DMS114 treated with DMSO at 0.1 percent for 48 hours (cell line): ENCODE results near the gene SMARCE1.

ENCODE experiments used
- DNase-seq: peaks from one replicate; lab custom pipeline; 2025; ENCODE audit not compliant: unreplicated experiment; lab: John Stamatoyannopoulos, UW

Gene SMARCE1

DNA sequence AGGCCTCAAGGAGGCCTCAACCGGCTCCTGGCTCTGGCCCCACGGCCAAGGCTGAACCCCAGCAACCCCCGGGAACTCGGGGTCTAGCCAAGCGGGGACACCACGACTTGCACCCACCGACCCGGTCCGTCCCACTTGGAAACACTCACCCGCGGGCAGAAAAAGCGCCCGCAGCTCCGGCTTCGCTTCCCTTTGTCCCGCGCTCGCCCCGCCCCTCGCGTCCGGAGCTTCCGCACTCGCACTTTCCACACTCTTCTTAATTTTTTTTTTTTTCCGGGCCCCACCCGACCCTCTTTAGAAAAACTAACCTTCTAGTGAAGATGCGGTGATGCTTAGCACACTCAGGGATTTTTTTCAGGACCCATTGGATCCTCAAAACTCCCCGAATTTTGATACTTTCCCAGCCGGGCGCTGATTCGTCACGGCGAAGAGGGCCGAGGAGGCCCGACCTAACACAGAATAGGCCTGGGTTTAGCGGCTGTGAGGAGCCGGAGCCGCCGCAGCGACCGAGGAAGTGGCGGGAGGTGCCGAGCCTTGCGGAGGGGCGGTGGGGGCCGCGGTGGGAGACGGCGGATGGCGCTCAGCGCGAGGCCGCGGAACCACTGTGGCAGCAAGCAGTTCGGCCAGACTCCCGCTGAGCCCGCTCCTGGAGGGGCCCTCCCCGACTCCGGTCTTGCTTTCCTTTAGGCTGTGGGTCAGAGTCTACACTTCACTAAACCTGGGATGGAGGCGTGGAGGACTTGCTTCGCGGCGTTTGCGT, at the start of gene SMARCE1:
Gene SMARCE1, minus strand, starts transcription at position 195 of the 760 bp plus-strand sequence. CDS start 2,016 bp downstream, outside the sequence.
- peak; percentile 54 for DNase-seq

DNA sequence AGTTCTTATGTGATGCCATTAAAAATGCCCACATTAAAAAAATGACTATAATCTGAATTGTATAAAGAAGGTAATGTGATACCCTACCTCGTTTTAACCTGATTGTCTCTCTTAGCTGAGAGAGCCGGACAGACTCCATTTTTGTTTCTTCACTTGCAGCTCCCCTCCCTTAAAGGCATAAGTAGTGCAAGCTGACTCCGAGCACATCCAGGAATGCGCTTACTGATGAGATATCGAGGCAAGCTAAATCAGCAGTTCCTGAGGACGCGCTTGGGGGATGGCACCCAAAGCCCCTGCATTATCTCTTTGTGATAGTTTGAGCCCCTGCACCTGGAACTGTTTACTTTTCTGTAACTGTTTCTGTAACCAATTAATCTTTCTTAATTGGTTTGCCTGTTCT, 49.7 kb upstream of the SMARCE1 start:
- DNase-seq: no peak

DNA sequence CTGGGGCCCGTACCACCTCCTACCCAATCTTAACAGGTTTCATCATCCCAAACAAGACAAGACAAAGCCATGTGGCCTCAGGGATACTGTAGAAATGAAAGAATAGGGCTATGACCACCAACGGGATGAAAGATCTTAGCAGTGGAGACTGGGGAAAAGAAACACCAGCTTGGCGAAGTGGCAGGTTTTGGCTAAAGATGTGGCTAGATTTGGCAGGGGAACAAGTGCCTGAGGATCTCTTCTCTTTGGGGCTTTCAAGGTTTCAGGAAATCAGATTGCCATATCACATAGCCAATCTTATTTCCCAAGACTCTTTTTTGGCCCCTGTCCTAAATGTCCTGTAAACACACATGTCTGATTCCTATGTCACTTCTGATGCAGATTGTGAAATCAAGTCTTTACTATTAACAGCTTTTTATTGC, 49.0 kb upstream of the SMARCE1 start:
- DNase-seq: no peak

DNA sequence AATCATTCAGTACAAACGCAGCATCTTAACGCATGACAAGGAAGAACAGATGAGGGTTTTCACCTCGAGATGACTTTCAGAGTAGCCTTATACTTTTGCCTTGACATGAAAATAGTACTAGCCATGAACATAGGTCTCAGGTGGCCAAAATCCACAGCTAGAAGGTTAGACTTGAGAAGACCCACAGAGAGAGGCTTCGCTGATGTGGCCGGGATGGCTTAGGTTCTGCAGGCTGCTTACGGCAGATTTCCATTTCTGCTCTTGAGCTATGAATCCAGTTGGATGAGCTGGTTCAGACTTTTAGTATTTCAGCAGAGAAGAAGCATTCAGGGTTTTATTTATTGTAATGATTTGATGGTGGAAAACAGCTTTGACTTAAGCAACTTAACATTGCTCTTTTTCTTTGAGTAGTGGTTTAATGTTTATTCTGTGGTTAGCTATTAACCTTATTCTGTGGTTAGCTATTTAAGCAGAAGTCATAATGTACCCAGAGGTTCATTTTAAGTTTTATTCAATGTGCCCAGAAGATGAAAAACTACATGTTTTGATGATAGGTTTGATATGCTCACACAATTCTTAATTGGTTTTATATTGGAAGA, 48.4 kb upstream of the SMARCE1 start:
- no peak for DNase-seq

DNA sequence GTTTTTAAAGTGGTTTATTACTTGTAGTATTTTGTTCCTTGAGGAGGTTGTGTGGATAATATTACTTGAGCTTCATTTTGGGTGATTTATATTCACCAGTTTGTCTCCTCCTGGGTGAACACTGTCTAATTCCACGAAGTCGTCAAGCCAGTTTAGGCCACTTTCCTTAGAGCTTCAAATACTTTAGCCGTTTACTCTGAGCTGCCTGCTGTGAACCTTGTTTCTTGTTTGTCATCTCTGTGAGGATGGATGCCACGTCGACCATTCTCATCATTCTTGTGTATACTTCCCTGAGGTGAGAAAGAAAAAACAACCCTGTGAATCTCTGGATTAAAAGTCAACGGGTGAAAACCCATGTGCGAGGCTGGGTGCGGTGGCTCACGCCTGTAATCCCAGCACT, 47.0 kb upstream of the SMARCE1 start:
- no peak for DNase-seq

DNA sequence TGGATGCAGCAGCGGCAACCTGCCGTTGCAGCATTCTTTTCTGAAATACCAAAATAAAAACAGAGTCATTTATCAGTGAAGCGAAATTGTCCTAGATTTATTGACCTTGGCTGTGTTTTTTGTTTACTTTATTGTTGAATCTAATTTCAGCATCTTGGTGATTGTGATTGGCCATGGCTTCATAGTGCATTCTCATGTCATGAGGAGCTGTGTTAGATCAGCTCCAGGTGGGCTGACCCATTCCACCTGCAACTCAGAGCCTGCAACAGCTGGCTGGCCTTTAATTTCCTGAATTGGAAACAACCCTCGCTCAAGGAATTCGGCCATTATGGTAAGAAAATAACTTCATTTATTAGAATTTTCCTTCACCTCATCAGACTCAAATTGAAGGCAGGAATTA, 39.5 kb upstream of the SMARCE1 start:
- DNase-seq: no peak

DNA sequence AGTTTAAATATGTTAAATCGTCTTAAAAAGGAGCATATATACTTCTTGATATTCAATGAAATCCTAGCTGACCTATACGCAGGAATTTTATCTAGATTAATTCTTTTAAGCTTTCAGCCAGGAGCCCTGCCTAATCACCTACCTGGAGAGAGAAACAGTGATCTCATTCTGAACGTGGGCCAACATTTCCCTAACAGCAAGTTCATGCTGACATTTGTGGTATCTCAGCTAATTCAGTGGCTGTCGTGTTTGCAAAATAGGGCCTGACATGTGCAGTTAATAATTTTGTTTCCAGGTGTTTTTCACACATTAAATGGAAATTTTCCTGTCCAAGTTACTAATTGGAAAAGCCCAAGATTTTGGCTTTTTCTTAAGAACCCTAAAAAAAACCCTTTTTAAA, 38.6 kb upstream of the SMARCE1 start:
- DNase-seq: no peak

DNA sequence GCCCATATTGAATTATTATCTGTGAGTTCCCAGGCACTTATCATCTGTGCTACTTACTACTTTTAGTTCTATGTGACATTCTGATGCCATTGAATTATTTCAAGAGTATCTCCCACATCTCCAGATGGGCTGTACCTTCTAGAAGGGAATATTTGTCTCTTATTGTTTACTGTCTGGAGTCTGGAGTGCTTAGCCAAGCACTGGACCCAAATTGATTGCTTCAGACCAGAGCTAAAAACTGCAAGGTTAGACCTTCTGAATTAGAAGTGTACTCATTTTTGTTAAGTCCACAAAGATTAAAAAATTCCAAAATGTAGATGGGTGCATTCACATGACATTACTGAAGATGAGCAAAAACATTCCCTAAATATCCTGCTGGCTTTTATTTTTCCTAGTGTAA, 33.4 kb upstream of the SMARCE1 start:
- no peak for DNase-seq

DNA sequence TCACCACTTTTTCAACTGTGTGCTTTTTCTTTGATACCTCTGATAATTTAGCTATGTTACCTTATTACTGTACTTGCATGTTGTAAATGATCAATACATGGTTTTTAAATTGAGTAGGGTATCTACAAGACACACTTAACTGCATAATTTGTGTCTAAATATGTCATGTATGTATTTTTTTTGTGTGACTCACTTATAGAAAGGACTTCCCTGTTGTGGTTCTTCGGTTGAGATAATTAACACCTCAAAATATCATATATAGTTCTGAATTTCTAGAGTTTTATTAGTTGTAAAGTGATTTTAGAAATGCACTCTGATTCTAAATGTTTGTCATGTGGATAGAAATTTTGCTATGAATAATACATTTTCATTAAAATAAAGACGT, 31.9 kb upstream of the SMARCE1 start:
- no peak for DNase-seq

DNA sequence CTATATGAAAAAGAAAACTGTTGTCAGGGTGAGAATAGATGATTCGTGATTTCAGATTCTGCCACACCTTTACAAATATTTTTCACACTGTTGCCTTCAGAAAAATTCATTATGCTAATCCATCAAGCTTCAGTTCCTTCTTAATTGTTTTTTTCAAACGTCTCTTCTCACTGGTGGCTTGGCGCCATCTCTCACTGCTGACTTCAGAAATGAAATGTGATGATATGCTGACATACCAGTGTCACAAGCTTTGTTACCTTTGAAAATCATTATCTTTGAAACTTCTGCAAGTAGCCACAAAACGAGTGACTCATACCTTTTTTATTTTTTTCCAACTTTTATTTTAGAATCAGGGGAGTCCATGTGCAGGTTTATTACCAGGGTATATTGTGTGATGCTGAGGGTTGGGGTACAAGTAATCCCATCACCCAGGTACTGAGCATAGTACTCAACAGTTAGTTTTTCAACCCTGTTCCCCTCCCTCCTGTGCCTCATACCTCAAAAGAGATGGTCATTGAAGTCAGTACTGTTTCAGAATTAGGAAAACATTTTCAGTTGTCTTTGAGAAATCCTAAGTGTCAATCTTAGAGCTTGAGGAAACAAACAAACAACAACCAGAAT, 31.4 kb upstream of the SMARCE1 start:
- DNase-seq: no peak

DNA sequence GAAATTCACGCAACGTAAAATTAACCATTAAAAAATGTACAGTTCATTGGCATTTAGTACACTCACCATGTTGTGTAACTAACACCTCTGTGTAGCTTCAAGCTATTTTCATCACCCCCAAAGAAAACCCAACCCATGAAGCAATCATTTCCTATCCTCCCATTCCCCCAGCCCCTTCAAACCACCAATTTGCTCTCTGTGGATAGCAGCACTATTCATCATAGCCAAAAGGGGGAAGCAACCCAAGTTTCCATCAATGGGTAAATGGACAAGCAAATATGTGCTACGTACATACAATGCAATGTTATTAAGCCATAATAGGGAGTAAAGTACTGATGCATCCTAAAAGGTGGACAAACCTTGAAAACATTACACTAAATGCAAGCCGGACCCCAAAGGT, 28.3 kb upstream of the SMARCE1 start:
- DNase-seq: no peak

DNA sequence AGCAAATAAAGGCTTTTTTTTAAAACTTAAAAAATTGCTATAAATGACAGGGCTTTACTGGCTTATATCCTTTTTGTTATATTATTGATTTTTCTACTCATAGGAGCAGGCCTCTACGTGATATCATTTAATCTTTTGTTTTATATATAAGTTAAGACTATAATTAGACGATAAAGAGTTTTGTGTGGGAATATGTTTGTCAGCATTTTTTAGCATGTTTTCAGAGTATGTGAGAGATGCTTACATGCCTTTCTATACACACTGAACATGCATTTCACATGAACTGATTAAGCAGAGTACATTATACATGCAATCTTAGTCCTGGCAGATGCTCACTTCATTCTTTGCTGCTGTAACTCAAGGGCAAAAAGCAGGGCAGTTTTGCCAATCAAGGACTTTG, 25.0 kb upstream of the SMARCE1 start:
- no peak for DNase-seq

DNA sequence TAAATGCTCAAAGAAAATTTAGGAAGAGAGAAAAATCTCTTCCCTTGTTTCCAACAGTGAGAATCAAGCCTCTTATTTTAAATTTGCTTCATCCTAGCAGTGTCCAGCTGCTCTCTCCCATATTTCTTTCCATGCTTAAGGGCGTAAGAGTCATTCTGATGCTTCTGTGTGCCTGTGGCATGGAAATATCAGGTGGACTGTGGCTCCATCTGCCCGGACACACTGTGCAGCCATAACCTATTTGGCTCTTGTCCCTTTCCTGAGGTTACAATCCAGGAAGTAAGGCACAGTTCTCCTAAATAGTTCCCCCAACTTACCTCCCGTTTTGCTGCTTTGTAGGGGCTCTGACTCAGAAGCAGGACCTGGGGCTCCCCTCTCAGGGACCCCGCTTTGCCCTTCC, 23.7 kb upstream of the SMARCE1 start:
- DNase-seq: no peak

DNA sequence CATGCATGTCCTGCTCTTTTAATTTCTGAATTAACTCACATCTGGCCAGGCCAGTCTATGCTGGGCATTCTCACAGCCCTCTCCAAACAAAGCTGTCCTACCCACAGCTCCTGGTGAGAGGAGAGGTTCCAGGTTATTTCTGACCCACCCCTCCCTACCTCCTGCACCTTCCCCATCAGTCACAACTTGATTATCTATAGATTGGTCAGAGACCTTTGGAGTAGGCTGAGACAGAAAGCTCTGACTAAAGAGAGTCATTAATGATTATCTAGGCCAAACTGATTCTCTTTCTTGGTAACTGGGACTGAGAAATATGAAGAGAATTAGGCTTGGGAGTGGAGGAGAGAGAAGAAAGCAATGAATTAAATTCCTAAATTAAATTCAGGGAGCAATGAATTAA, 18.7 kb upstream of the SMARCE1 start:
- no peak for DNase-seq

DNA sequence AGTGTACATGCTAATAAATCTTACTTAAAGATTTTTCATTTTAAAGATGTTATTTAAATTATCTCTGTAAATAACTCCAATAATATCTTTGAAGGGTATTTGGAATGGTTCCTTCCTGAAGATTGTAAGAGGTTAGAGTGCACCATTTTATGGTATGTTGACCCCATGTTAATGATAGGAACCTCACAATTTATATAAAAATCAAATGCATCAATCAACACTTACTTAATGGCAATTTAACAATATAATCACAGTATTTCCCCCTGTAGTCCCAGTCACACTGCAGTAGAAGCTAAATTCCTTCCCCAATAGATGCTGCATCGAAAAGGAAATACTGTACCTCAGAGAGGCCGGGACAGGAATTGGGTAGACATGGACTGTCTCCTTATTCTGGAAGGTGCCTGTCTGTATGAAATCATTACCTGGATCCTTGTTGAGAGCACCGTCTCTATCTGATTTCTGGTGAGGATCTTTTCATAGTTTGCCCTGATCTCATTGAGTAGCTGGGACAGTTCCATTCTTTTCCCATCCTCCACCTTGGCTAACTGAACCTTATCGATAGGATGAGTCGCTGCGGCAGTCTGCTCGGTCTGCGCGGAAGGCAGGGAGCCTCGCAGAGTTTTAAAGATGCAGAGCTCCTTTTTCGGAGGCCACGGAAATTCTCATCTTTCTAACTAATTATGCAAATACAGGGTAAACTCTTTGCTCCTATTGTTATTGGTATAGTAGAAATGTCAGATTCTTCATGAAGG, 17.1 kb upstream of the SMARCE1 start, which contains the start of gene KRT222:
Gene KRT222, minus strand, starts transcription at position 596 of the 752 bp plus-strand sequence. Its CDS starts 78 bp downstream, at position 518.
- DNase-seq: no peak

DNA sequence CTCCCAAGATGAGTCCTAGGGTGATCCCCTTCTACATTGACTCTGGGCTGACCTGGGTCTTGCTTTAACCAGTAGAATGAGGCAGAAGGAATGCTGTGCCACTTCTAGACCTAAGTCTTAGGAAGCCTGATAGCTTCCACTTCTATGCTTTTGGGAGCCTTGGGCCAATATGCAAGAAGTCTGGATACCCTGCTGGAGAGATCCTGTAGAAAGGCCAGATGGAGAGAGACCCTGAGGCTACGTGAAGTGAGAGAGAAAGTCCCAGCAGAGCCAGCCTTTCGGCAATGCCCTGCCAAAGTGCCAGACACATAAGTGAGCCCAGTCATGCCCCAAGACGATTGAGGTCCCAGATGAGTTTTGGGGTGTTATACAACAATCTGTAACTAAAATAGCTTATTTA, 15.6 kb upstream of the SMARCE1 start:
- no peak for DNase-seq

DNA sequence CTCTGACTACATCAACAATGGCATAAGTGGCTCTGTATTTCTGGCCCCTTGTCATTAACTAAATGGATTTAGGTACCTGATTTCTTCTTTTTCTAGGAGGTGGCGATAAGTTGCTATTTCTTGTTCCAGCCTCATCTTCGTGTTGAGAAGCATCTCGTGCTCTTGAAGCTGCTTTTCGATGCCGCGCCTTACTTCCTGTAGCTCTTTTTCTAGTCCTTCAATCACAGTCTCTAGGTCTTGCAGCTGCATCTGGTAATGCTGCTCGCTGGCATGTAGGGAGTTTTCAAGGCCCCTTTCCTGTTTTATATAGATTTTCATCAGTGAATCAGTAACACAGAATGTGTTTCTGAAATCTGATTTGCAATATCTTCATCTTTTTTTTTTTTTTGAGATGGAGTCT, 12.3 kb upstream of the SMARCE1 start:
- DNase-seq: no peak

DNA sequence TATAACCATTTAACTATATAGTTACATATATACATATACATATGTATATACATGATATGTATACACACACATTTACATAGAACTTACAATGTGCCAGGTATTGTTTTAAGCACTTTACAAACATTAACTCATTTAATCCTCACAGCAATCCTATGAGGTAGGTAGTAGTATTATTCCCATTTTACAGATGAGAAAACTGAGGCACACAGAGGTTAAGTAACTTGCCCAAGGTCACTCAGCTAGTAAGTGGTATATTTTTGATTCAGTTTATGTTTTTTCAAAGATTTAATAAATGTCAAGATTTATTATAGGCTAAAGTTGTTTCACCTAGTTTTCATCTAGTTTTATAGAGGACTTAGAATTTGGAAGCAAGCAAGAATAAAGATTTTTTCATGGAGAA, 10.8 kb upstream of the SMARCE1 start:
- DNase-seq: no peak

DNA sequence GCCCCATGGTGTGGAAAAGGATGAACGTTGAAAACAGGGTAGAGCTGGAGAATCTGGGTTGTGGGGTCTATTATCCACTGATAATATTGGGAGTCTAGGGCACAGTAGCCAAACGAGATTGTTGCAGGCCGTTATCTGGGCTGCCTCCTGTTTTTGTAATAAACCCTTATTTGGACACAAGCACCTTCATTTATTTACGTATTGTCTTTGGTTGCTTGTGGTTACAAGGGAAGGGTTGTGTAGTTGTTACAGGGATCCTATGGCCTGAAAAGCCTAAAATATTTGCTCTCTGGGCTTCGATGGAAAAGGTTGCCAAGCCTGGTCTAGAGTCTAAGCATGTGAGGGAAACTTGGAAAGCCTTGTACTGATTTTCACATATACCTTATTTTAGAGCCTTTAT, 4.3 kb upstream of the SMARCE1 start:
- no peak for DNase-seq

DNA sequence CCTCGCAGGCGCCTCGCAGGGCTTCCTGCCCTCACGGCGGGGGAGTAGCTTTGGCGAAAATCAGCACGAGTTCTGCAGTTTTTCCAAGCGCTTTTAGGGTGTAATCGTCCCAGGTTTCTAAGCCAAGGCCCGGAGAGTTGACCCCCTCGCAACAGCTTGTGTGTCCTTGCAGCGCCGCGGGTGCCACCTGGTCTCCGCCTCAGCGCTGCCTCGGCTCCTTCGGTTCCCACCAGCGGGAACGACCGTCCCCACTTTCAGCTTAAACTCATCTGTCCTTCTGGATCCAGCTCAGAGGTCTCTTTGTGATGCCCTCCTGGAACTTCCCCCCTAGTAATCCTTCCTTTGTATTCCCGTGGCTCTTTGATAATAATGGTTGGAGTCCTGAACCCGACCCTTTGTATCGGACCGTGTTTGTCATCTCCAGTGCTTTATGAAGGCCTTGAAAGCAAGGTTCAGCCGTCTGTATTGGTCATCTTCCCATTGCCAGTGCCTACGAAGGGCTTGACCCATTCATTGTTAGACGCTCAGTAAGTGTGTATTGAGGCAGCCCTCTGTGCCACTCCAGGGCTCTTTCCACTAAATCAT, 858 bp upstream of the SMARCE1 start:
- DNase-seq: peak; percentile 8
